Mesenchymal stem cell (in vitro differentiated cells and primary cell): Measurements from ENCODE around the gene C14orf180.

ENCODE experiments used
- DNase-seq: peaks from one replicate; pipeline ENCODE4 v3.0.0-alpha.2; 2013
- H2AFZ ChIP-seq: one replicate; pipeline ENCODE4 v1.6.1; 2013; ENCODE audit warnings: low read depth, mild to moderate bottlenecking, control low read depth, inconsistent platforms, low read length, moderate library complexity
- H2AK5ac ChIP-seq: 2 replicates; pipeline ENCODE4 v1.6.1; 2013; ENCODE audit warnings: low read length, moderate library complexity, mild to moderate bottlenecking, inconsistent platforms; ENCODE audit not compliant: severe bottlenecking
- H2BK120ac ChIP-seq: one replicate; pipeline ENCODE4 v1.6.1; 2013; ENCODE audit warnings: low read depth, mild to moderate bottlenecking, inconsistent platforms, low read length, moderate library complexity
- H2BK12ac ChIP-seq, 2 experiments: one replicate each; pipeline ENCODE4 v1.6.1; 2013; ENCODE audit warnings: inconsistent platforms in 2 of 2, low read length in 2 of 2, mild to moderate bottlenecking in 2 of 2, moderate library complexity in 2 of 2, control low read depth in 1 of 2
- H2BK15ac ChIP-seq: one replicate; pipeline ENCODE4 v1.6.1; 2013; ENCODE audit warnings: mild to moderate bottlenecking, low read depth, inconsistent platforms; ENCODE audit not compliant: poor library complexity, severe bottlenecking
- H2BK5ac ChIP-seq: 2 replicates; pipeline ENCODE4 v1.6.1; 2013; ENCODE audit warnings: low read depth, mild to moderate bottlenecking, low read length, control low read depth, inconsistent platforms; ENCODE audit not compliant: poor library complexity, severe bottlenecking
- H3K14ac ChIP-seq, 2 experiments: one replicate each; pipeline ENCODE4 v1.6.1; 2013; ENCODE audit warnings: inconsistent platforms in 2 of 2, low read length in 2 of 2, control low read depth in 1 of 2, mild to moderate bottlenecking in 1 of 2, moderate library complexity in 1 of 2
- H3K18ac ChIP-seq, 2 experiments: one replicate each; pipeline ENCODE4 v1.6.1; 2013; ENCODE audit warnings: inconsistent platforms in 2 of 2, low read length in 2 of 2, control low read depth in 1 of 2, low read depth in 1 of 2, mild to moderate bottlenecking in 1 of 2
- H3K23ac ChIP-seq, 2 experiments: one replicate each; pipeline ENCODE4 v1.6.1; 2013; ENCODE audit warnings: inconsistent platforms in 2 of 2, low read length in 2 of 2, mild to moderate bottlenecking in 2 of 2, moderate library complexity in 2 of 2, control low read depth in 1 of 2
- H3K27ac ChIP-seq: 2 replicates; pipeline ENCODE4 v1.5.1; 2013; ENCODE audit warnings: mild to moderate bottlenecking, moderate library complexity, low read length, control low read depth, inconsistent platforms; ENCODE audit not compliant: poor library complexity, severe bottlenecking
- H3K27me3 ChIP-seq, 2 experiments: 2 replicates each; pipeline versions ENCODE4 v1.6.1 to v1.7.0; 2013; ENCODE audit warnings: low read length in 2 of 2, mild to moderate bottlenecking in 2 of 2, moderate library complexity in 2 of 2, control low read depth in 1 of 2, inconsistent platforms in 1 of 2; ENCODE audit not compliant: control insufficient read depth in 1 of 2, insufficient read depth in 1 of 2
- H3K36me3 ChIP-seq, 2 experiments: 2 replicates each; pipeline versions ENCODE4 v1.6.1 to v1.7.0; 2013; ENCODE audit warnings: low read length in 2 of 2, control low read depth in 1 of 2, inconsistent platforms in 1 of 2, low read depth in 1 of 2, mild to moderate bottlenecking in 1 of 2; ENCODE audit not compliant: insufficient read depth in 2 of 2, control insufficient read depth in 1 of 2
- H3K4ac ChIP-seq, 2 experiments: one replicate each; pipeline ENCODE4 v1.6.1; 2013; ENCODE audit warnings: inconsistent platforms in 2 of 2, low read length in 2 of 2, mild to moderate bottlenecking in 2 of 2, moderate library complexity in 2 of 2, control low read depth in 1 of 2, low read depth in 1 of 2
- H3K4me1 ChIP-seq: 2 replicates; pipeline ENCODE4 v1.6.1; 2013; ENCODE audit warnings: low read depth, low read length, control low read depth; ENCODE audit not compliant: control insufficient read depth, insufficient read depth
- H3K4me2 ChIP-seq: 2 replicates; pipeline ENCODE4 v1.6.1; 2013; ENCODE audit warnings: low read length, mild to moderate bottlenecking, inconsistent platforms; ENCODE audit not compliant: poor library complexity, severe bottlenecking
- H3K4me3 ChIP-seq, 2 experiments: 2 replicates each; pipeline versions ENCODE4 v1.5.1 to v1.7.0; 2013; ENCODE audit warnings: low read length in 2 of 2, mild to moderate bottlenecking in 2 of 2, control low read depth in 1 of 2, low read depth in 1 of 2; ENCODE audit not compliant: insufficient read depth in 1 of 2
- H3K79me1 ChIP-seq: replicated peaks from 2 replicates; pipeline ENCODE4 v1.6.1; 2013; ENCODE audit warnings: mild to moderate bottlenecking, control low read depth, low read length, inconsistent platforms; ENCODE audit not compliant: poor library complexity, severe bottlenecking
- H3K9ac ChIP-seq: 2 replicates; pipeline ENCODE4 v1.7.0; 2013; ENCODE audit warnings: mild to moderate bottlenecking, low read length, moderate library complexity
- H3K9me3 ChIP-seq: 2 replicates; pipeline ENCODE4 v1.7.0; 2013; ENCODE audit warnings: mild to moderate bottlenecking, low read length; ENCODE audit not compliant: control insufficient read depth
- H4K8ac ChIP-seq: one replicate; pipeline ENCODE4 v1.6.1; 2013; ENCODE audit warnings: inconsistent platforms, mild to moderate bottlenecking, low read length, moderate library complexity
- H4K91ac ChIP-seq: one replicate; pipeline ENCODE4 v1.6.1; 2013; ENCODE audit warnings: mild to moderate bottlenecking, low read length, inconsistent platforms
- WGBS: methylation state at CpG from one replicate; pipeline ENCODE4 v1.1.7; 2013; ENCODE audit warnings: mixed read lengths; 5-methylcytosine and 5-hydroxymethylcytosine counted together

C14orf180 gene

DNA sequence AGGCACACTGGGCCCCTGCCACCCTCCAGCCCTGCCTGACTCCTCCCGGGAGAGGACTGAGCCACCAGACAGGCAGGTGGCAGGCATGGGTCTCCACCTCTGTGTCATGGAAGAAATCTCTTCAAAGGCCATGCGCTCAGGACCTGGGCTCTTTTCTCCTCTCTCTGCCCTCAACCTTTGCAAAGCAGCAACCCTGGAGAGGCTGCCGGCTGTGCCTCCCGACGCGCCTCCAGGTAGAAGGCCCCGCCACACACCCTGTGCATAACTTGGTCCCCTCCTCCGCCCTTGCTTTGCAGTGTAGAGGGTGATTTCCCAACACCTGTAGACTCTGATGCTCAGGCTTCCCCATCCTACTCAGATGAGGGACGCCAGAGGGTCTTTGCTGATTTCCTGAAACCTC, 53.2 kb downstream of the C14orf180 start:
- no peaks in the 10 kb centered on the region for H3K79me1 ChIP-seq
- H3K4ac ChIP-seq, result no peak overlapping the region
- peaks cover 13 to 52% of the 10 kb centered on the region in 2 experiments for H3K27me3 ChIP-seq
- no peak overlapping the region for H3K27ac ChIP-seq
- H3K9me3 ChIP-seq, result peaks cover 7% of the 10 kb centered on the region
- no peaks in the 10 kb centered on the region for H3K36me3 ChIP-seq
- no peak overlapping the region for H3K23ac ChIP-seq
- no peaks in the 10 kb centered on the region for H3K4me1 ChIP-seq
- H2AFZ ChIP-seq, result no peak overlapping the region
- no peak overlapping the region for H3K18ac ChIP-seq
- H3K9ac ChIP-seq, result no peak overlapping the region
- no peak overlapping the region for H2BK5ac ChIP-seq
- no peak overlapping the region for H2AK5ac ChIP-seq
- H4K91ac ChIP-seq, result no peak overlapping the region
- no peak overlapping the region for H3K4me2 ChIP-seq
- no peak overlapping the region for H3K4me3 ChIP-seq
- no peak overlapping the region for H2BK120ac ChIP-seq
- no peak overlapping the region for H2BK12ac ChIP-seq
- WGBS, result 82% methylated on average over 9 of the region's 9 CpGs
- no peak for DNase-seq
- H2BK15ac ChIP-seq, result no peak overlapping the region
- H4K8ac ChIP-seq, result no peak overlapping the region
- H3K14ac ChIP-seq, result no peak overlapping the region

DNA sequence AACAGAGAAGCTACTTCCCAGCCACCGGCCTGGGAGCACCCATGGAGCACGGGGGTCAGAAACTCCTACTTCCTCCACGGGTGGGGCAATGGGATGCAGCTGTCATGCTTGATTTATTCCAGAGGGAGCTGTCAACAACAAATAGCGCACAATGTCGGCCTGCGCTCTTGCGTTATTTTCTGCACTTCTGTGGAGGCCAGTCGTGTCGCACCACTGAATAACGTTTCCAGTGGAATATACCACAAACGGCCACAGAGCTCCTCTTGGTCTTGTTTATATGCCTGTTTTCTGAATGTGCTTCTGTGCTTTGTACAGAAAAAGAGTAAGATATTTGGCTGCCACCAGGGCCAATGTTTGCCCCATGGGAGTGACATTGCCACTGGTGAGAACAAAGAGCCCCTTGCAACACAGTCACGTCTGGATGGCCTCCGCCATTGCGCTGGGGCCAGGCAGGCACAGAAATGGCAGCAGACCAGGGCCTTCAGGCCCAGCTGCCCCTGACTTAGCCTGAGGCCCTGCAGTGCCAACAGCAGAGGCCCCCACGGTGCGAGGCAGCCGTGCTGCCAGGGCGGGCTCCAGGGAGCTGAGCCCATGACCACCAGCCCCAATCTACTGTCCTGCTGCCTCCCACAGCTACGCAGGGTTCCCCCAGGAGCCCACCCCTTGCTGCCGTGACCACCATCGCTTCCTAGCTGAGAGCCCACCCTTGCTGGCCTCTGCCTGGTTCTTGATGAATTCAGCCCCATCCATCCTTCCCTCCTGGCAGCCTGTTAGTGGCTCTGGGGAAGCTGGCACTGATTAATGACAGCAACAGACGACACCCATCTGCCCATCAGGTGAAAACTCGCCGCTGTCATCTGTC, 53.9 kb downstream of the C14orf180 start:
- no peak overlapping the region for H3K14ac ChIP-seq
- H3K27ac ChIP-seq, result no peak overlapping the region
- H2BK5ac ChIP-seq, result no peak overlapping the region
- no peak overlapping the region for H2BK15ac ChIP-seq
- H2AFZ ChIP-seq, result no peak overlapping the region
- no peak overlapping the region for H3K4me2 ChIP-seq
- H3K9ac ChIP-seq, result no peak overlapping the region
- no peaks in the 10 kb centered on the region for H3K36me3 ChIP-seq
- no peaks in the 10 kb centered on the region for H3K79me1 ChIP-seq
- no peak overlapping the region for H4K91ac ChIP-seq
- H3K4me1 ChIP-seq, result no peaks in the 10 kb centered on the region
- 88% methylated on average over 24 of the region's 24 CpGs for WGBS
- H2BK120ac ChIP-seq, result no peak overlapping the region
- no peak overlapping the region for H3K4me3 ChIP-seq
- no peak overlapping the region for H4K8ac ChIP-seq
- H3K18ac ChIP-seq, result no peak overlapping the region
- H2AK5ac ChIP-seq, result no peak overlapping the region
- DNase-seq, result no peak
- H2BK12ac ChIP-seq, result no peak overlapping the region
- H3K4ac ChIP-seq, result no peak overlapping the region
- peaks cover 7% of the 10 kb centered on the region for H3K9me3 ChIP-seq
- H3K27me3 ChIP-seq, result peaks cover 15 to 59% of the 10 kb centered on the region in 2 experiments
- H3K23ac ChIP-seq, result no peak overlapping the region

DNA sequence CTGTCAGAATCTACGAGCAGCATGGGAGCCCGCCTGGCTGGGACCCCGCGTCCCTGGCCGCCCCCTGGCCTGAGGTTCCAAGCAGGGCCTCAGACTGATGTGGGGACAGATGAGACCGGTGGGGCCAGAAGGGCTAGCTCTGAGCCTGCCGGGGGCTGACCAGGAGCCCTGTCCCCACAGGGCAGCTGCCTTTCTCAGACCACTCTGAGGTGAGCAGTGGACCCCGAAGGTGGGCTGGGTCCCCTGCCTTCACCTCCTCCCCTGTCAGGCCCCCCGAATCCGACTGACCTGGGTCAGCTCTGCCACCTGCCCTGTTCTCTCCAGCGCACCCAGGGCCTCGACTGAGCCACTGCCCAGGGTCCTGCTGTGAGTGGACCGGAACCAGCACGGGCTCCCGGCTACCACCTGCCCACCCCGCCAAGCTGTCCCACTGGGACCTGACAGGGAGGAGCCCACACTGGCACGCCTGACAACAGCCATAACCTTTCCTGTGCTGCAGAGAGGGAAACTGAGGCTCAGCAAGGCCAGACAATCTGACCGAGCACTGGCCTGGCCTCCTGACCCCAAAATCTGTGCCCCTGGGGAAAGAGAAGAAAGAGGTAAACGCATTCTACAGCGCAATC, 54.7 kb downstream of the C14orf180 start:
- no peak overlapping the region for H2BK120ac ChIP-seq
- H3K18ac ChIP-seq, result no peak overlapping the region
- 86% methylated on average over 20 of the region's 20 CpGs for WGBS
- no peak overlapping the region for H4K91ac ChIP-seq
- no peak overlapping the region for H2BK5ac ChIP-seq
- peaks cover 3% of the 10 kb centered on the region for H3K9me3 ChIP-seq
- H3K4ac ChIP-seq, result no peak overlapping the region
- H3K4me1 ChIP-seq, result no peaks in the 10 kb centered on the region
- H3K14ac ChIP-seq, result no peak overlapping the region
- no peak overlapping the region for H3K23ac ChIP-seq
- no peak overlapping the region for H2AFZ ChIP-seq
- H3K4me3 ChIP-seq, result no peak overlapping the region
- no peak overlapping the region for H2BK15ac ChIP-seq
- no peak overlapping the region for H2BK12ac ChIP-seq
- H4K8ac ChIP-seq, result no peak overlapping the region
- no peak overlapping the region for H3K27ac ChIP-seq
- no peak overlapping the region for H3K9ac ChIP-seq
- no peaks in the 10 kb centered on the region for H3K79me1 ChIP-seq
- H3K36me3 ChIP-seq, result no peaks in the 10 kb centered on the region
- no peak for DNase-seq
- peaks cover 19 to 66% of the 10 kb centered on the region in 2 experiments for H3K27me3 ChIP-seq
- no peak overlapping the region for H2AK5ac ChIP-seq
- H3K4me2 ChIP-seq, result no peak overlapping the region

DNA sequence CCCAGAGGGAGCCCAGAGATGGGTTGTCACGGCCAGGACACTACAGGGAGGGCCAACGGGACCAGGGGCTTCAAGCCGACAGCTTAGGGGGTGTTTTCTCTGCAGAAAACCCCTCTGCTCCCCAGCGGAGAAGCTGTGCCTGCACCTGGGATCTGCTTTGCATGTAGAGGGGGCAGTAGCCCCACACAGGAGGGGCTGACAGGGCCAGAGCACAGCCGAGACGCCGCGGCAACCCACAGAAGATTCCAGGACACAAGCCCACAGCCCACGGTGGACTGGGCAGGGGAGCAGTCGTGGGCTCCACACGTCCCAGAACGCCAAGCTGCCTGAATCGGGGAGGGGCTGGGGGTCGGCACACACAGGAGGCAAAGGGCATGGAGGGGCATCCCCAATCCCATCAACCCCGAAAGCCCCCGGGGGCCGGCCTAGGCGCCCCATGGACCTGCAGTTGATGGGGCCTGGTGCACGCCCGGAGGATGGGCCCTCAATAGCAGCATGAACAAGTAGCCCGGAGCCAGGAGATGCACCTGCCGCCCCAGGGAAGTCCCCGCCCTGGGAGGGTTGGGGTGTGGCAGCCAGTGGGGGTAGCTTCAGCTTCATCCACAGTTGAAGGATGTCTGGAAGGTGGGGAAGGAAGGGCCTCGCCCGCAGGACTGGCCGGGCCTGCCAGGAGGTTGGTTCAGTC, 55.5 kb downstream of the C14orf180 start:
- no peak overlapping the region for H3K4me3 ChIP-seq
- H3K27me3 ChIP-seq, result peaks cover 19 to 73% of the 10 kb centered on the region in 2 experiments
- no peak overlapping the region for H2BK5ac ChIP-seq
- no peak overlapping the region for H2BK120ac ChIP-seq
- no peak overlapping the region for H2BK15ac ChIP-seq
- H2BK12ac ChIP-seq, result no peak overlapping the region
- H3K4me1 ChIP-seq, result peaks cover 2% of the 10 kb centered on the region
- H3K9me3 ChIP-seq, result no peaks in the 10 kb centered on the region
- H3K14ac ChIP-seq, result no peak overlapping the region
- no peak for DNase-seq
- H2AFZ ChIP-seq, result no peak overlapping the region
- H4K8ac ChIP-seq, result no peak overlapping the region
- no peak overlapping the region for H3K4me2 ChIP-seq
- no peak overlapping the region for H3K23ac ChIP-seq
- H3K9ac ChIP-seq, result no peak overlapping the region
- no peak overlapping the region for H3K4ac ChIP-seq
- no peaks in the 10 kb centered on the region for H3K79me1 ChIP-seq
- no peak overlapping the region for H2AK5ac ChIP-seq
- H3K36me3 ChIP-seq, result no peaks in the 10 kb centered on the region
- no peak overlapping the region for H3K27ac ChIP-seq
- no peak overlapping the region for H3K18ac ChIP-seq
- 80% methylated on average over 26 of the region's 26 CpGs for WGBS
- no peak overlapping the region for H4K91ac ChIP-seq
